Neural cell (in vitro differentiated cells): ENCODE data around the gene NBEA. TPM values are rescaled to one million over a fixed set of nuclear protein-coding genes. Genes with fewer than 3 reads are reported as not detected.
"Not testable (repeated sequence)": the region's sequence is repeated elsewhere in the genome, so short reads cannot be mapped to it uniquely, and the experiment has no call there.

Experiments
- H2AFZ ChIP-seq: fragments of 200-600, 300-800 bp; sonication (generic), shearing (Covaris generic); 2 replicates; pipeline ENCODE4 v1.6.0; 2014; ENCODE audit warnings: low read depth, mild to moderate bottlenecking, antibody characterized with exemption, low read length, moderate library complexity
- H3F3A ChIP-seq: fragments of 200-600 bp; shearing (Covaris generic); 2 replicates; pipeline ENCODE4 v1.6.1; 2016; ENCODE audit warnings: mild to moderate bottlenecking, moderate library complexity, mixed read lengths, antibody characterized with exemption, low read length; ENCODE audit not compliant: insufficient read depth, poor library complexity, severe bottlenecking
- H3K27ac ChIP-seq: fragments of 200-600, 300-800 bp; sonication (generic), shearing (Covaris generic); 2 replicates; pipeline ENCODE4 v1.5.1; 2014; ENCODE audit warnings: mild to moderate bottlenecking, low read length, moderate library complexity
- H3K27me3 ChIP-seq: fragments of 300-800, 200-600 bp; sonication (generic), shearing (Covaris generic); 2 replicates; pipeline ENCODE4 v1.6.0; 2014; ENCODE audit warnings: mild to moderate bottlenecking, low read depth, low read length, moderate library complexity; ENCODE audit not compliant: insufficient read depth
- H3K36me3 ChIP-seq: fragments of 300-800, 200-600 bp; sonication (generic), shearing (Covaris generic); 2 replicates; pipeline ENCODE4 v1.5.1; 2014; ENCODE audit warnings: mild to moderate bottlenecking, antibody characterized with exemption, low read length, moderate library complexity; ENCODE audit not compliant: insufficient read depth
- H3K4me2 ChIP-seq: fragments of 300-800, 200-600 bp; sonication (generic), shearing (Covaris generic); 2 replicates; pipeline ENCODE4 v1.6.0; 2014; ENCODE audit warnings: mild to moderate bottlenecking, low read length
- H3K4me3 ChIP-seq: fragments of 300-800, 200-600 bp; sonication (generic), shearing (Covaris generic); 2 replicates; pipeline ENCODE4 v1.5.1; 2014; ENCODE audit warnings: mild to moderate bottlenecking, low read length, moderate library complexity
- H3K79me2 ChIP-seq: fragments of 200-600 bp; shearing (Covaris generic); replicated peaks from 2 replicates; pipeline ENCODE4 v1.6.0; 2014; ENCODE audit warnings: mild to moderate bottlenecking, low read length, moderate library complexity; ENCODE audit not compliant: insufficient read depth
- H3K9ac ChIP-seq: fragments of 300-800, 200-600 bp; sonication (generic), shearing (Covaris generic); 2 replicates; pipeline ENCODE4 v1.6.1; 2016; ENCODE audit warnings: mild to moderate bottlenecking, low read length, mixed read lengths
- H3K9me2 ChIP-seq: fragments of 200-600 bp; shearing (Covaris generic); 2 replicates; pipeline ENCODE4 v1.6.1; 2016; ENCODE audit warnings: mild to moderate bottlenecking, low read length, mixed read lengths; ENCODE audit not compliant: insufficient read depth
- H3K9me3 ChIP-seq: fragments of 200-600, 300-800 bp; sonication (generic), shearing (Covaris generic); 2 replicates; pipeline ENCODE4 v1.6.1; 2016; ENCODE audit warnings: mild to moderate bottlenecking, mixed run types, low read length, moderate library complexity, mixed read lengths
- H4K20me1 ChIP-seq: fragments of 200-600 bp; shearing (Covaris generic); 2 replicates; pipeline ENCODE4 v1.6.1; 2016; ENCODE audit warnings: mild to moderate bottlenecking, mixed run types; ENCODE audit not compliant: insufficient read depth
- EP300 ChIP-seq: fragments of 450-650 bp; conservative IDR thresholded peaks from 2 replicates; pipeline ENCODE4 v1.6.1; 2014; ENCODE audit warnings: antibody characterized with exemption, mild to moderate bottlenecking, moderate library complexity; ENCODE audit not compliant: poor library complexity, severe bottlenecking
- EZH2 ChIP-seq: fragments of 200-600, 300-800 bp; shearing (Covaris generic), sonication (generic); IDR thresholded peaks from 2 replicates; pipeline ENCODE4 v1.6.1; 2014; ENCODE audit warnings: antibody characterized with exemption, low read length, borderline replicate concordance, mild to moderate bottlenecking; ENCODE audit not compliant: insufficient read depth, poor library complexity, severe bottlenecking
- MXI1 ChIP-seq: fragments of 450-650 bp; conservative IDR thresholded peaks from 2 replicates; pipeline ENCODE4 v1.6.1; 2014; ENCODE audit warnings: antibody characterized with exemption, mild to moderate bottlenecking; ENCODE audit not compliant: poor library complexity, severe bottlenecking
- POLR2AphosphoS5 ChIP-seq: IDR thresholded peaks from 2 replicates; pipeline ENCODE4 v1.6.1; 2012
- RAD21 ChIP-seq: fragments of 450-650 bp; conservative IDR thresholded peaks from 2 replicates; pipeline ENCODE4 v1.6.1; 2014; ENCODE audit warnings: antibody characterized with exemption, mild to moderate bottlenecking, moderate library complexity
- SMC3 ChIP-seq: fragments of 450-650 bp; conservative IDR thresholded peaks from 2 replicates; pipeline ENCODE4 v1.6.1; 2014; ENCODE audit warnings: antibody characterized with exemption, mild to moderate bottlenecking, moderate library complexity; ENCODE audit not compliant: poor library complexity
- TAF1 ChIP-seq: IDR thresholded peaks from 2 replicates; pipeline ENCODE4 v1.6.1; 2012; ENCODE audit warnings: low read depth
- polyA plus RNA-seq: library from polyadenylated mRNA; depleted of rRNA; stranded (reverse); fragments of >200 nt; gene quantifications from 2 replicates; pipeline ENCODE4 v1.2.3, GENCODE V29; 2014
- TF ChIP-seq, protein P1 (sequence below): fragments of 450-650 bp; IDR thresholded peaks from 2 replicates; pipeline ENCODE4 v1.5.1; 2014; ENCODE audit warnings: antibody characterized with exemption, mild to moderate bottlenecking, moderate library complexity; ENCODE audit not compliant: poor library complexity, severe bottlenecking
- TF ChIP-seq, protein P2 (sequence below): IDR thresholded peaks from 2 replicates; pipeline ENCODE4 v1.6.1; 2012; ENCODE audit warnings: borderline replicate concordance

Gene NBEA
- polyA plus RNA-seq, 1 donor from 2014 or later = 55.8 TPM

DNA sequence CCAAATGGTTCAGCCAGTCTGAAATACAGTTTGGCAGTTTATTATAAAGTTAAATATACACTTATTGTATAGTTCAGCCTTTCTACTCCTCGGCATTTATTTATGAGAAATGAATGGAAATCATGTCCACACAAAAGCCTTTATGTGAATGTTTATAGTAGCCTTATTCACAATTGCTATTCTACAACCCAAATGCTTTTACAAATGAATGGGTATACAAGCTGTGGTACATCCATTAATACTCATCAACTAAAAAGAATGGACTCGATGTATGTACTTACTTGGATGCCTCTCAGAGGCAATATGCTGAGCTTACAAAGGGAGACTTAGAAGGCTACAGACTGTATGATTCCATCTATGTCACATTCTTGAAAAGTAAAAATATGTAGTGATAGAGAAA is 150.7 kb downstream of the NBEA start:
- Histone ChIP-seq H3K4me2 (no peak overlapping the region), H4K20me1 (no peaks in the 10 kb centered on the region), H3K9me3 (no peaks in the 10 kb centered on the region), H3K36me3 (no peaks in the 10 kb centered on the region), H3K27me3 (no peaks in the 10 kb centered on the region), H2AFZ (no peak overlapping the region), H3K9ac (no peak overlapping the region), H3K4me3 (no peak overlapping the region), H3K9me2 (no peaks in the 10 kb centered on the region), H3K27ac (no peak overlapping the region), H3F3A (no peaks in the 10 kb centered on the region), H3K79me2 (no peaks in the 10 kb centered on the region)
- TF ChIP-seq EZH2 (no peak), RAD21 (no peak), EP300 (no peak)

DNA sequence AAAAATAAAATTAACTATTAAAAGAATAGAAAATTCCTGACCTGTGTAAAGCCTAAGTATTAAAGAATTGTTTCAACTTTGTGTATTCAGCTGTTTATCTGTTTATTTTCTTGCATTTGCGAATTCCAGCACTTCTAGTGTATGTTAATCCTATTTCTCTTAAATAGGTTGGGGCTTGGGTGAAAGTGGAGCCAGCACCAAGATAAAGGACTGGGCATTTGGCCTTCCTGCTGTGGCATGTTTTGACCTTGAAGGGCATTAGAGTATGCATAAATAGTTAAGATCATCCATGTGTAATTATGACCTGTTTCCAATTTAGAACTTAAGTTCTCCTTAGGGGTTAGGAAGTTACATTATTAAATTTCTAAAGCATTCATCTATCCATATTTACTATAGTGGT is 151.3 kb downstream of the NBEA start:
- Histone ChIP-seq H3K4me3 (no peak overlapping the region), H4K20me1 (no peaks in the 10 kb centered on the region), H3F3A (no peaks in the 10 kb centered on the region), H3K27me3 (no peaks in the 10 kb centered on the region), H3K36me3 (no peaks in the 10 kb centered on the region), H3K4me2 (no peak overlapping the region), H3K27ac (no peak overlapping the region), H3K9ac (no peak overlapping the region), H3K9me2 (no peaks in the 10 kb centered on the region), H2AFZ (no peak overlapping the region), H3K9me3 (no peaks in the 10 kb centered on the region), H3K79me2 (no peaks in the 10 kb centered on the region)
- TF ChIP-seq MXI1 (no peak), TAF1 (no peak), EZH2 (no peak), RAD21 (no peak), SMC3 (no peak), EP300 (no peak), POLR2AphosphoS5 (no peak)
- TF ChIP-seq, protein P1, sequence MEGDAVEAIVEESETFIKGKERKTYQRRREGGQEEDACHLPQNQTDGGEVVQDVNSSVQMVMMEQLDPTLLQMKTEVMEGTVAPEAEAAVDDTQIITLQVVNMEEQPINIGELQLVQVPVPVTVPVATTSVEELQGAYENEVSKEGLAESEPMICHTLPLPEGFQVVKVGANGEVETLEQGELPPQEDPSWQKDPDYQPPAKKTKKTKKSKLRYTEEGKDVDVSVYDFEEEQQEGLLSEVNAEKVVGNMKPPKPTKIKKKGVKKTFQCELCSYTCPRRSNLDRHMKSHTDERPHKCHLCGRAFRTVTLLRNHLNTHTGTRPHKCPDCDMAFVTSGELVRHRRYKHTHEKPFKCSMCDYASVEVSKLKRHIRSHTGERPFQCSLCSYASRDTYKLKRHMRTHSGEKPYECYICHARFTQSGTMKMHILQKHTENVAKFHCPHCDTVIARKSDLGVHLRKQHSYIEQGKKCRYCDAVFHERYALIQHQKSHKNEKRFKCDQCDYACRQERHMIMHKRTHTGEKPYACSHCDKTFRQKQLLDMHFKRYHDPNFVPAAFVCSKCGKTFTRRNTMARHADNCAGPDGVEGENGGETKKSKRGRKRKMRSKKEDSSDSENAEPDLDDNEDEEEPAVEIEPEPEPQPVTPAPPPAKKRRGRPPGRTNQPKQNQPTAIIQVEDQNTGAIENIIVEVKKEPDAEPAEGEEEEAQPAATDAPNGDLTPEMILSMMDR = no peak
- TF ChIP-seq, protein P2, sequence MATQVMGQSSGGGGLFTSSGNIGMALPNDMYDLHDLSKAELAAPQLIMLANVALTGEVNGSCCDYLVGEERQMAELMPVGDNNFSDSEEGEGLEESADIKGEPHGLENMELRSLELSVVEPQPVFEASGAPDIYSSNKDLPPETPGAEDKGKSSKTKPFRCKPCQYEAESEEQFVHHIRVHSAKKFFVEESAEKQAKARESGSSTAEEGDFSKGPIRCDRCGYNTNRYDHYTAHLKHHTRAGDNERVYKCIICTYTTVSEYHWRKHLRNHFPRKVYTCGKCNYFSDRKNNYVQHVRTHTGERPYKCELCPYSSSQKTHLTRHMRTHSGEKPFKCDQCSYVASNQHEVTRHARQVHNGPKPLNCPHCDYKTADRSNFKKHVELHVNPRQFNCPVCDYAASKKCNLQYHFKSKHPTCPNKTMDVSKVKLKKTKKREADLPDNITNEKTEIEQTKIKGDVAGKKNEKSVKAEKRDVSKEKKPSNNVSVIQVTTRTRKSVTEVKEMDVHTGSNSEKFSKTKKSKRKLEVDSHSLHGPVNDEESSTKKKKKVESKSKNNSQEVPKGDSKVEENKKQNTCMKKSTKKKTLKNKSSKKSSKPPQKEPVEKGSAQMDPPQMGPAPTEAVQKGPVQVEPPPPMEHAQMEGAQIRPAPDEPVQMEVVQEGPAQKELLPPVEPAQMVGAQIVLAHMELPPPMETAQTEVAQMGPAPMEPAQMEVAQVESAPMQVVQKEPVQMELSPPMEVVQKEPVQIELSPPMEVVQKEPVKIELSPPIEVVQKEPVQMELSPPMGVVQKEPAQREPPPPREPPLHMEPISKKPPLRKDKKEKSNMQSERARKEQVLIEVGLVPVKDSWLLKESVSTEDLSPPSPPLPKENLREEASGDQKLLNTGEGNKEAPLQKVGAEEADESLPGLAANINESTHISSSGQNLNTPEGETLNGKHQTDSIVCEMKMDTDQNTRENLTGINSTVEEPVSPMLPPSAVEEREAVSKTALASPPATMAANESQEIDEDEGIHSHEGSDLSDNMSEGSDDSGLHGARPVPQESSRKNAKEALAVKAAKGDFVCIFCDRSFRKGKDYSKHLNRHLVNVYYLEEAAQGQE = no peak

DNA sequence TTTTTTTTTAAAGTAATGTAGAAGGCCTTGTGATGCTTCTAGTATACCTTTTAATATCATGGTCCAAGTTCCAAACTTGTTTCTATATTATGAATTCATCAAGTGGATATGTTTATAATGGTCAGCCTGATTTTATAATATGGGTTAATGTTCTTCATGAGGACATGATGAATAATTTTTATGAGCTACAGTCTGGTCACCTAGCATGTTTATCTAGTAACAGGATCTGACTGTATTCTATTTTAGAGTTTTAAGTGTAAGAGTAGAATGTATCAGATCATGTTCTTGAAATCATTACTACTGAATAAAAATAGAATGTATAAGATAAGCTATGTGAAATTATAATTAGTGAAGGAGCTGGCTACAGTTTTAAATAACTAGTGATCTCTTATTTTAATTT is 164.7 kb downstream of the NBEA start:
- not testable (repeated sequence) for H4K20me1 ChIP-seq, H3K9ac ChIP-seq, H2AFZ ChIP-seq, H3K9me2 ChIP-seq, H3K27me3 ChIP-seq, H3K9me3 ChIP-seq, H3K27ac ChIP-seq, H3K79me2 ChIP-seq, H3F3A ChIP-seq, H3K36me3 ChIP-seq, H3K4me3 ChIP-seq, H3K4me2 ChIP-seq
